Neural progenitor cell (in vitro differentiated cells): Measurements from ENCODE around the gene ORMDL3. TPM values are rescaled to one million over a fixed set of nuclear protein-coding genes. Genes with fewer than 3 reads are reported as not detected.
"Not testable (repeated sequence)": the region's sequence is repeated elsewhere in the genome, so short reads cannot be mapped to it uniquely, and the experiment has no call there.

ENCODE experiments used
- DNase-seq: peaks from one replicate; pipeline ENCODE4 v3.0.0-alpha.2; 2016; ENCODE audit warnings: low spot score
- H2AFZ ChIP-seq: fragments of 200-600 bp; sonication (generic); replicated peaks from 2 replicates; pipeline ENCODE4 v1.6.1; 2016; ENCODE audit warnings: antibody characterized with exemption
- H3F3A ChIP-seq: fragments of 200-600 bp; sonication (generic); 2 replicates; pipeline ENCODE4 v1.6.1; 2016; ENCODE audit warnings: antibody characterized with exemption, low read depth
- H3K27ac ChIP-seq: fragments of 200-600 bp; sonication (generic); 2 replicates; pipeline ENCODE4 v1.5.1; 2016; ENCODE audit warnings: mild to moderate bottlenecking
- H3K27me3 ChIP-seq: fragments of 200-600 bp; sonication (generic); 2 replicates; pipeline ENCODE4 v1.6.1; 2016; ENCODE audit warnings: mild to moderate bottlenecking, moderate library complexity
- H3K36me3 ChIP-seq: fragments of 200-600 bp; sonication (generic); 2 replicates; pipeline ENCODE4 v1.5.1; 2016
- H3K4me1 ChIP-seq: fragments of 200-600 bp; sonication (generic); 2 replicates; pipeline ENCODE4 v1.6.1; 2016; ENCODE audit warnings: mixed run types
- H3K4me2 ChIP-seq: fragments of 200-600 bp; sonication (generic); 2 replicates; pipeline ENCODE4 v1.6.1; 2016
- H3K4me3 ChIP-seq: fragments of 200-600 bp; sonication (generic); 2 replicates; pipeline ENCODE4 v1.5.1; 2016
- H3K79me2 ChIP-seq: fragments of 200-600 bp; sonication (generic); 2 replicates; pipeline ENCODE4 v1.6.1; 2016; ENCODE audit warnings: low read depth
- H3K9ac ChIP-seq: fragments of 200-600 bp; sonication (generic); 2 replicates; pipeline ENCODE4 v1.6.1; 2016
- H3K9me3 ChIP-seq: fragments of 200-600 bp; sonication (generic); 2 replicates; pipeline ENCODE4 v1.5.1; 2016; ENCODE audit warnings: low read depth
- H4K20me1 ChIP-seq: fragments of 200-600 bp; sonication (generic); 2 replicates; pipeline ENCODE4 v1.6.1; 2016; ENCODE audit warnings: low read depth
- H3K27ac Mint-ChIP-seq: 3 replicates; pipeline ENCODE4 v1.8.0; 2021; ENCODE audit warnings: mixed read lengths
- H3K27me3 Mint-ChIP-seq: 2 replicates; pipeline ENCODE4 v1.8.0; 2022; ENCODE audit warnings: low read depth, mild to moderate bottlenecking, inconsistent platforms, moderate library complexity, mixed read lengths; ENCODE audit not compliant: insufficient read depth
- H3K36me3 Mint-ChIP-seq: 3 replicates; pipeline ENCODE4 v1.8.0; 2021; ENCODE audit warnings: mixed read lengths
- H3K4me1 Mint-ChIP-seq: 3 replicates; pipeline ENCODE4 v1.8.0; 2021; ENCODE audit warnings: mixed read lengths
- H3K4me3 Mint-ChIP-seq: 3 replicates; pipeline ENCODE4 v1.8.0; 2021; ENCODE audit warnings: mild to moderate bottlenecking, moderate library complexity, mixed read lengths
- H3K9me3 Mint-ChIP-seq: 3 replicates; pipeline ENCODE4 v1.8.0; 2020; ENCODE audit warnings: mixed read lengths
- EZH2 ChIP-seq: fragments of 200-600 bp; sonication (generic); IDR thresholded peaks from 2 replicates; pipeline ENCODE4 v1.6.1; 2017; ENCODE audit warnings: antibody characterized with exemption, mild to moderate bottlenecking, moderate library complexity
- EZH2phosphoT487 ChIP-seq: fragments of 200-600 bp; sonication (generic); IDR thresholded peaks from 2 replicates; pipeline ENCODE4 v1.6.1; 2017; ENCODE audit warnings: antibody characterized with exemption
- total RNA-seq: library from RNA; depleted of rRNA; stranded (reverse); fragments of >200 nt; gene quantifications from 2 replicates; pipeline ENCODE4 v1.2.3, GENCODE V29; 2015; ENCODE audit warnings: low replicate concordance
- TF ChIP-seq, protein P1 (sequence below): fragments of 200-600 bp; sonication (generic); IDR thresholded peaks from 2 replicates; pipeline ENCODE4 v1.5.1; 2017; ENCODE audit warnings: antibody characterized with exemption, mild to moderate bottlenecking

ORMDL3 gene
- total RNA-seq, 1 donor from 2014 or later = 29.3 TPM

DNA sequence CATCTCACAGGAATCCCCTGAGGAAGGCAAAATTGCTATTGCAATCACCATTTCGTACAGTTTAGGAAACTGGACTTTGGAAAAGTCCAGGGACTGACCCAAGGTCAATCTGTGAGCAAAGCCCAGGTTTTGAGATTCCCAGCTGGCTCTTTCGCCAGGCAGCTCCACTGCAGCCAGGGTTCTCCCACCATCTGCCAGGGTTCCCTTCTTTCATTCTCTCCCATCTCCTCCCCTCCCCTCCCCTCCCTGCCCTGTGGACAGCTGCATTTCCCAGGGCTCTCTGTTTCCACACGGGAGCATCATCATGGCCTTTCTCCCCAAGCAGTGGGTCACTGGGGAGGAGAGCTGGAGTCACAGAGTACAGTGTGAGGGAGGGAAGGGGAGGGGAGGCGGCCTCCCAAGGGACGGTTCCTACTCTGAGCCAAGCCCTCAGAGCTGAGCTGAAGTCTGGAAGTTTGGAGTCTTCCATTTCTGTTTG lies 23.5 kb upstream of the ORMDL3 start:
- peaks cover 16% of the 10 kb centered on the region for H3K27me3 ChIP-seq
- H3K9ac ChIP-seq = no peak overlapping the region
- no peaks in the 10 kb centered on the region for H3K36me3 ChIP-seq
- peaks cover 19% of the 10 kb centered on the region for H3K4me1 Mint-ChIP-seq
- no peak overlapping the region for H3K4me3 ChIP-seq
- H3K79me2 ChIP-seq = no peaks in the 10 kb centered on the region
- peaks cover 3% of the 10 kb centered on the region for H3K27me3 Mint-ChIP-seq
- no peaks in the 10 kb centered on the region for H3K9me3 ChIP-seq
- no peak overlapping the region for H3K27ac Mint-ChIP-seq
- no peak overlapping the region for H2AFZ ChIP-seq
- H3K4me1 ChIP-seq = no peaks in the 10 kb centered on the region
- H3K27ac ChIP-seq = no peak overlapping the region
- no peak for DNase-seq
- no peaks in the 10 kb centered on the region for H4K20me1 ChIP-seq
- no peaks in the 10 kb centered on the region for H3K9me3 Mint-ChIP-seq
- peak overlapping the region; percentile 34 for H3K4me3 Mint-ChIP-seq
- TF ChIP-seq, protein P1, sequence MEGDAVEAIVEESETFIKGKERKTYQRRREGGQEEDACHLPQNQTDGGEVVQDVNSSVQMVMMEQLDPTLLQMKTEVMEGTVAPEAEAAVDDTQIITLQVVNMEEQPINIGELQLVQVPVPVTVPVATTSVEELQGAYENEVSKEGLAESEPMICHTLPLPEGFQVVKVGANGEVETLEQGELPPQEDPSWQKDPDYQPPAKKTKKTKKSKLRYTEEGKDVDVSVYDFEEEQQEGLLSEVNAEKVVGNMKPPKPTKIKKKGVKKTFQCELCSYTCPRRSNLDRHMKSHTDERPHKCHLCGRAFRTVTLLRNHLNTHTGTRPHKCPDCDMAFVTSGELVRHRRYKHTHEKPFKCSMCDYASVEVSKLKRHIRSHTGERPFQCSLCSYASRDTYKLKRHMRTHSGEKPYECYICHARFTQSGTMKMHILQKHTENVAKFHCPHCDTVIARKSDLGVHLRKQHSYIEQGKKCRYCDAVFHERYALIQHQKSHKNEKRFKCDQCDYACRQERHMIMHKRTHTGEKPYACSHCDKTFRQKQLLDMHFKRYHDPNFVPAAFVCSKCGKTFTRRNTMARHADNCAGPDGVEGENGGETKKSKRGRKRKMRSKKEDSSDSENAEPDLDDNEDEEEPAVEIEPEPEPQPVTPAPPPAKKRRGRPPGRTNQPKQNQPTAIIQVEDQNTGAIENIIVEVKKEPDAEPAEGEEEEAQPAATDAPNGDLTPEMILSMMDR = no peak
- TF ChIP-seq EZH2phosphoT487 = no peak
- TF ChIP-seq EZH2 = no peak
- no peak overlapping the region for H3K4me2 ChIP-seq
- H3F3A ChIP-seq = peaks cover 4% of the 10 kb centered on the region
- H3K36me3 Mint-ChIP-seq = no peaks in the 10 kb centered on the region

DNA sequence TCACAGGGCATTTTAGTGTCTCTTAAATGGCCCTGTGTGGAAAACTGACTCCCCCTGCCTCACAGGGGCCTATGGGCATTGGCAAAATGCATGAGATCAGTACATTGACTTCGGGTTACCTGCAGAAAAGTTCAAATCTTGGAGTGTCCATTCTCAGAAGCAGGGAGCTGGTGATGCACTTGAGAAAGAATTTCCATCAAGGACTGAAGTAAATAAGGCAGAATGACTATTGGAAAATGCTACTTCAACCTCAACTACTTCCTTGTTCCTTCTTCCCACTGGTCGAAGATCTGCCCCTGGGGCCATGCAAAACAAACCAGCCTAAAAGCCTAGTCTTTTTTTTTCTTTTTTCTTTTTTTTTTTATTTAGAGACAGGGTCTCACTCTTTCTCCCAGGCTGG lies 21.6 kb upstream of the ORMDL3 start:
- H3K9me3 Mint-ChIP-seq = no peaks in the 10 kb centered on the region
- H3F3A ChIP-seq = peaks cover 2% of the 10 kb centered on the region
- H4K20me1 ChIP-seq = no peaks in the 10 kb centered on the region
- H3K9me3 ChIP-seq = no peaks in the 10 kb centered on the region
- H3K4me1 Mint-ChIP-seq = peaks cover 19% of the 10 kb centered on the region
- H3K4me1 ChIP-seq = no peaks in the 10 kb centered on the region
- H3K27me3 Mint-ChIP-seq = peaks cover 7% of the 10 kb centered on the region
- H3K4me2 ChIP-seq = no peak overlapping the region
- peaks cover 16% of the 10 kb centered on the region for H3K27me3 ChIP-seq
- H3K27ac ChIP-seq = no peak overlapping the region
- no peak overlapping the region for H2AFZ ChIP-seq
- no peak overlapping the region for H3K9ac ChIP-seq
- no peak overlapping the region for H3K27ac Mint-ChIP-seq
- no peak for DNase-seq
- no peak for TF ChIP-seq EZH2phosphoT487
- no peak for TF ChIP-seq EZH2
- TF ChIP-seq, protein P1 = no peak
- no peaks in the 10 kb centered on the region for H3K36me3 ChIP-seq
- no peaks in the 10 kb centered on the region for H3K79me2 ChIP-seq
- no peak overlapping the region for H3K4me3 Mint-ChIP-seq
- H3K4me3 ChIP-seq = no peak overlapping the region
- H3K36me3 Mint-ChIP-seq = no peaks in the 10 kb centered on the region

DNA sequence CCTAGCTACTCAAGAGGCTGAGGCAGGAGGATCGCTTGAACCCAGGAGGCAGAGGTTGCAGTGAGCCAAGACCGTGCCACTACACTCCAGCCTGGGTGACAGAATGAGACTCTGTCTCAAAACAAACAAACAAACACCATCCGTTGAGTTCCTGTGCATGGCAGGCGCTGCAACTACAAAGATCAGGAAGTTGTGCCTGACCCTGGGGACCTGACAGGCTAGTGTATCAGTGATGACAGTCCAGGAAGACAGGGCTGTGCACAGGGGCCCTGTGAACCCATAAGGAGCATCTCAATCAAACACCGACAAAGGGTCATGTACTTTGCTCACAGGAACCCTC lies 21.1 kb upstream of the ORMDL3 start:
- H3K4me1 ChIP-seq, H3K4me3 Mint-ChIP-seq, H4K20me1 ChIP-seq, H2AFZ ChIP-seq, H3K27me3 Mint-ChIP-seq, H3K27ac Mint-ChIP-seq, H3K27ac ChIP-seq, H3K4me3 ChIP-seq, H3F3A ChIP-seq, H3K9me3 ChIP-seq, H3K9ac ChIP-seq, H3K4me2 ChIP-seq, H3K9me3 Mint-ChIP-seq, H3K79me2 ChIP-seq, DNase-seq, H3K36me3 ChIP-seq, H3K36me3 Mint-ChIP-seq: not testable (repeated sequence)
- H3K4me1 Mint-ChIP-seq = peaks cover 16% of the 10 kb centered on the region
- H3K27me3 ChIP-seq = peaks cover 16% of the 10 kb centered on the region

DNA sequence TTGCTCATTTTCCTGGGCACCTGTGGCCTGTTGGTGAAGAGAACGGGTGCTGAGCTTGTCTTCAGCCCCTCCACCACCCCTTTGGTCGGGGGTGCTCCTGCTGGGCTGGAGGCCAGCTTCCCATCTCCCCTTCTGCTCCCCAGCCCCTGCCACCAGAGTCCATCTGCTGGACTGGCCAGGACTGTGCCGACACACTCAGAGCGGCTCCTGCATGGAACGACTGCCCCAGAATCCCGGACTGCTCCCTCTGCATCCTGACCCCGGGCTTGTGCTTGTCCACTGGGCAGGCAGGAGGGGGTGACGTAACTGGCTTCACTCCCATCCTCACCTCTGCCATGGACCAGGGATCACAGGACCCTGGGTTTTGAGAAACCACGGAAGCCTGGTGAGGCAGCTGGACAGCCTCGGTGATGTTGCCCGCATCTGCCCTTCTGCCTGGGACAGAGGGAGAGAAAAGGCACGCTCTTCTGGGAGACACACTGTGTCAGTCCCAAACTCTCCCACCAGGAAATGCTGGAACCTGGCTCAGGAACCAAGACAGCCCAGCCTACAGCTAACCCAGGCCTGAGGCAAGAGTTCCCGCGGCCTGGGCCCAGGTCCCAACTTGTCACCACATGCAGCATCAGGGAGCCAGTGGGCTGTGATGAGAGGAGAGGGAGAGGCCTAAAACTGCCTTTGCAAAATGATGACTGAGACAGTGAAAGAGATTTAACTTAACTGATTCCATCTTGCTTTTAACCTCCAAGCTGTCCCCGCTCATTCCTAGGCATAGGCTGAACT lies 19.3 kb upstream of the ORMDL3 start:
- H3F3A ChIP-seq = no peaks in the 10 kb centered on the region
- H3K27me3 ChIP-seq = peaks cover 8% of the 10 kb centered on the region
- no peaks in the 10 kb centered on the region for H3K9me3 Mint-ChIP-seq
- H2AFZ ChIP-seq = no peak overlapping the region
- peaks cover 11% of the 10 kb centered on the region for H3K27me3 Mint-ChIP-seq
- H3K79me2 ChIP-seq = no peaks in the 10 kb centered on the region
- no peak overlapping the region for H3K27ac ChIP-seq
- no peaks in the 10 kb centered on the region for H4K20me1 ChIP-seq
- no peak overlapping the region for H3K27ac Mint-ChIP-seq
- no peak overlapping the region for H3K4me3 ChIP-seq
- H3K4me2 ChIP-seq = no peak overlapping the region
- no peaks in the 10 kb centered on the region for H3K9me3 ChIP-seq
- no peaks in the 10 kb centered on the region for H3K36me3 Mint-ChIP-seq
- no peak overlapping the region for H3K4me3 Mint-ChIP-seq
- DNase-seq = no peak
- TF ChIP-seq EZH2 (no peak), EZH2phosphoT487 (no peak)
- TF ChIP-seq, protein P1 = no peak
- no peaks in the 10 kb centered on the region for H3K4me1 ChIP-seq
- H3K36me3 ChIP-seq = no peaks in the 10 kb centered on the region
- peaks cover 9% of the 10 kb centered on the region for H3K4me1 Mint-ChIP-seq
- H3K9ac ChIP-seq = no peak overlapping the region
